CD14-positive monocyte (primary cell): ENCODE data around the gene MAGEF1. TPM values are rescaled to one million over a fixed set of nuclear protein-coding genes. Genes with fewer than 3 reads are reported as not detected.

ENCODE experiments used
- DNase-seq, 3 donors: peaks; one replicate each; pipeline ENCODE4 v3.0.0-alpha.2; 2011 to 2022
- H2AFZ ChIP-seq: 2 replicates; pipeline ENCODE4 v1.6.0; 2012; ENCODE audit warnings: mild to moderate bottlenecking, low read depth, low read length, inconsistent platforms; ENCODE audit not compliant: insufficient read depth, poor library complexity, severe bottlenecking
- H3K27ac ChIP-seq, 2 donors: 1 replicate in 1 of 2; 2 replicates in 1 of 2; pipeline ENCODE4 v1.5.1; 2012 to 2013; ENCODE audit warnings: low read length in 2 of 2, control low read depth in 1 of 2, inconsistent platforms in 1 of 2, low read depth in 1 of 2, mild to moderate bottlenecking in 1 of 2
- H3K27me3 ChIP-seq, 2 donors: one replicate each; pipeline versions ENCODE4 v1.6.0 to v1.6.1; 2011 to 2013; ENCODE audit warnings: low read length in 2 of 2; ENCODE audit not compliant: control insufficient read depth in 2 of 2, insufficient read depth in 2 of 2
- H3K36me3 ChIP-seq, 2 donors: replicated peaks in 1 of 2; 1 replicate in 1 of 2; 2 replicates in 1 of 2; pipeline versions ENCODE4 v1.5.1 to v1.6.1; 2012 to 2013; ENCODE audit warnings: low read length in 2 of 2, control low read depth in 1 of 2, inconsistent platforms in 1 of 2, mild to moderate bottlenecking in 1 of 2; ENCODE audit not compliant: insufficient read depth in 2 of 2, control insufficient read depth in 1 of 2
- H3K4me1 ChIP-seq, 2 donors: 1 replicate in 1 of 2; 2 replicates in 1 of 2; pipeline versions ENCODE4 v1.5.1 to v1.6.1; 2012 to 2013; ENCODE audit warnings: low read length in 2 of 2, control low read depth in 1 of 2, inconsistent platforms in 1 of 2, mild to moderate bottlenecking in 1 of 2, moderate library complexity in 1 of 2; ENCODE audit not compliant: insufficient read depth in 2 of 2, control insufficient read depth in 1 of 2
- H3K4me2 ChIP-seq: replicated peaks from 2 replicates; pipeline ENCODE3; 2012; ENCODE audit warnings: low read length, moderate library complexity, mild to moderate bottlenecking; ENCODE audit not compliant: poor library complexity, severe bottlenecking; ENCODE audit errors: extremely low read depth
- H3K4me3 ChIP-seq, 3 experiments: fragments of 200-600 bp in 1 of 3; sonication (generic) in 1 of 3; replicated peaks in 1 of 3; 1 replicate in 2 of 3; 2 replicates in 1 of 3; pipeline ENCODE4 v1.5.1; 2011 to 2013; ENCODE audit warnings: low read length in 3 of 3, mild to moderate bottlenecking in 3 of 3, control low read depth in 2 of 3, low read depth in 2 of 3, inconsistent platforms in 1 of 3, moderate library complexity in 1 of 3
- H3K79me2 ChIP-seq: 2 replicates; pipeline ENCODE4 v1.6.0; 2012; ENCODE audit warnings: mild to moderate bottlenecking, control low read depth, inconsistent platforms, low read length, moderate library complexity; ENCODE audit not compliant: insufficient read depth
- H3K9ac ChIP-seq: 2 replicates; pipeline ENCODE4 v1.6.0; 2017; ENCODE audit warnings: low read length, mild to moderate bottlenecking; ENCODE audit not compliant: insufficient read depth, poor library complexity, severe bottlenecking
- H3K9me3 ChIP-seq, 2 donors: replicated peaks in 1 of 2; 1 replicate in 1 of 2; 2 replicates in 1 of 2; pipeline versions ENCODE4 v1.5.1 to v1.6.1; 2012 to 2013; ENCODE audit warnings: low read length in 2 of 2, control low read depth in 1 of 2; ENCODE audit not compliant: control insufficient read depth in 1 of 2, insufficient read depth in 1 of 2
- H4K20me1 ChIP-seq: 2 replicates; pipeline ENCODE4 v1.6.0; 2012; ENCODE audit warnings: mild to moderate bottlenecking, low read length, control low read depth, moderate library complexity; ENCODE audit not compliant: insufficient read depth
- H3K27ac Mint-ChIP-seq, 7 donors: one replicate each; pipeline ENCODE4 v1.8.0; 2020; ENCODE audit warnings: mild to moderate bottlenecking in 7 of 7, mixed read lengths in 7 of 7, moderate library complexity in 6 of 7, inconsistent platforms in 2 of 7
- H3K27me3 Mint-ChIP-seq, 3 donors: one replicate each; pipeline ENCODE4 v1.8.0; 2021 to 2022; ENCODE audit warnings: low read depth in 3 of 3, mild to moderate bottlenecking in 3 of 3, mixed read lengths in 3 of 3, moderate library complexity in 3 of 3, inconsistent platforms in 1 of 3
- H3K36me3 Mint-ChIP-seq, 2 donors: one replicate each; pipeline ENCODE4 v1.8.0; 2020; ENCODE audit warnings: mixed read lengths in 2 of 2, inconsistent platforms in 1 of 2, mild to moderate bottlenecking in 1 of 2
- H3K4me1 Mint-ChIP-seq: one replicate; pipeline ENCODE4 v1.8.0; 2020; ENCODE audit warnings: mild to moderate bottlenecking, mixed read lengths
- H3K4me3 Mint-ChIP-seq, 2 donors: one replicate each; pipeline ENCODE4 v1.8.0; 2020; ENCODE audit warnings: mild to moderate bottlenecking in 2 of 2, mixed read lengths in 2 of 2, moderate library complexity in 1 of 2
- H3K9me3 Mint-ChIP-seq, 7 donors: one replicate each; pipeline ENCODE4 v1.8.0; 2020 to 2022; ENCODE audit warnings: mixed read lengths in 7 of 7, mild to moderate bottlenecking in 6 of 7, moderate library complexity in 6 of 7, inconsistent platforms in 2 of 7
- WGBS: methylation state at CpG from one replicate; pipeline ENCODE4 v1.1.5; 2013; ENCODE audit warnings: missing lambda C conversion rate; ENCODE audit not compliant: insufficient coverage; 5-methylcytosine and 5-hydroxymethylcytosine counted together
- intact Hi-C, 2 donors: fragments of 100-400 bp; cut with micrococcal nuclease; formaldehyde crosslinking; loops; one replicate each; pipeline versions ENCODE4 v1.15.0 to v1.15.1; 2023
- polyA plus RNA-seq, 3 donors: library from polyadenylated mRNA; depleted of rRNA in 1 of 3; unstranded in 2 of 3; stranded (reverse) in 1 of 3; fragments of 300-500 nt in 2 of 3; fragments of >200 nt in 1 of 3; fragmentation: Illumina TruSeq in 2 of 3; gene quantifications; 1 replicate in 2 of 3; 2 replicates in 1 of 3; pipeline ENCODE4 v1.2.3, GENCODE V29; 2012 to 2021
- TF ChIP-seq, protein P1 (sequence below): fragments of 200-600 bp; IDR thresholded peaks from one replicate; pipeline ENCODE4 v1.8.0; 2022; ENCODE audit warnings: antibody characterized with exemption, mild to moderate bottlenecking

The MAGEF1 gene
- polyA plus RNA-seq, 3 donors = 1.7 to 14.8 (median 12.2) TPM

DNA sequence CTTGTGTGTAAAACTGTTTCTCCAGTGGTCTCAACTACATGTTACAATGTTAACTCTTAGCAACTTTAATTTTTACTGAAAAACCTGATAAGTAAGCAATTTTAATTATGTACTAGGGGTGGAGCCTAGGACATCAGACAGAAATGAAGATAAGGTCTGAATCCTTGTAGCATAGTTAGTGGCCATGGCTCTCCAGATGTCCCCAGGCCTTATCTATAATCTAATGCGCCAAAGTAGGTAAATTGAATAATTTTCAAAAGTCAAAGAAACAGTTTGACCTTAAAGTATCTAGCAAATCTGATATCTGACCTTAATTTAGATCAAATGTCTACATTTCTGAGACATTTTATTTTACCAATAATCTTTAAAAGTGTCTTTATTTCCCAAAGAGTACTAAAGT, 8.2 kb downstream of the MAGEF1 start:
- Histone ChIP-seq H3K4me3 (no peak overlapping the region), H3K9ac (no peak overlapping the region), H3K36me3 (no peaks in the 10 kb centered on the region), H3K4me1 (no peaks in the 10 kb centered on the region), H3K27ac (no peak overlapping the region), H3K27me3 (no peaks in the 10 kb centered on the region), H3K4me2 (no peak overlapping the region), H3K9me3 (peaks cover 0 to 5% of the 10 kb centered on the region in 2 donors), H3K79me2 (no peaks in the 10 kb centered on the region), H2AFZ (no peak overlapping the region), H4K20me1 (no peaks in the 10 kb centered on the region)
- H3K27ac Mint-ChIP-seq = no peak overlapping the region
- no peaks in the 10 kb centered on the region for H3K4me1 Mint-ChIP-seq
- H3K9me3 Mint-ChIP-seq = peaks cover 0 to 6% (median 2%) of the 10 kb centered on the region in 7 donors
- no peak for DNase-seq
- TF ChIP-seq, protein P1, sequence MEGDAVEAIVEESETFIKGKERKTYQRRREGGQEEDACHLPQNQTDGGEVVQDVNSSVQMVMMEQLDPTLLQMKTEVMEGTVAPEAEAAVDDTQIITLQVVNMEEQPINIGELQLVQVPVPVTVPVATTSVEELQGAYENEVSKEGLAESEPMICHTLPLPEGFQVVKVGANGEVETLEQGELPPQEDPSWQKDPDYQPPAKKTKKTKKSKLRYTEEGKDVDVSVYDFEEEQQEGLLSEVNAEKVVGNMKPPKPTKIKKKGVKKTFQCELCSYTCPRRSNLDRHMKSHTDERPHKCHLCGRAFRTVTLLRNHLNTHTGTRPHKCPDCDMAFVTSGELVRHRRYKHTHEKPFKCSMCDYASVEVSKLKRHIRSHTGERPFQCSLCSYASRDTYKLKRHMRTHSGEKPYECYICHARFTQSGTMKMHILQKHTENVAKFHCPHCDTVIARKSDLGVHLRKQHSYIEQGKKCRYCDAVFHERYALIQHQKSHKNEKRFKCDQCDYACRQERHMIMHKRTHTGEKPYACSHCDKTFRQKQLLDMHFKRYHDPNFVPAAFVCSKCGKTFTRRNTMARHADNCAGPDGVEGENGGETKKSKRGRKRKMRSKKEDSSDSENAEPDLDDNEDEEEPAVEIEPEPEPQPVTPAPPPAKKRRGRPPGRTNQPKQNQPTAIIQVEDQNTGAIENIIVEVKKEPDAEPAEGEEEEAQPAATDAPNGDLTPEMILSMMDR = no peak
- H3K36me3 Mint-ChIP-seq = peaks cover 7 to 9% of the 10 kb centered on the region in 2 donors
- H3K4me3 Mint-ChIP-seq = no peak overlapping the region
- intact Hi-C loops = no loop called here
- peaks cover 0 to 2% (median 0%) of the 10 kb centered on the region in 3 donors for H3K27me3 Mint-ChIP-seq
- no CpG with 5 or more reads among the region's 1 CpG for WGBS

DNA sequence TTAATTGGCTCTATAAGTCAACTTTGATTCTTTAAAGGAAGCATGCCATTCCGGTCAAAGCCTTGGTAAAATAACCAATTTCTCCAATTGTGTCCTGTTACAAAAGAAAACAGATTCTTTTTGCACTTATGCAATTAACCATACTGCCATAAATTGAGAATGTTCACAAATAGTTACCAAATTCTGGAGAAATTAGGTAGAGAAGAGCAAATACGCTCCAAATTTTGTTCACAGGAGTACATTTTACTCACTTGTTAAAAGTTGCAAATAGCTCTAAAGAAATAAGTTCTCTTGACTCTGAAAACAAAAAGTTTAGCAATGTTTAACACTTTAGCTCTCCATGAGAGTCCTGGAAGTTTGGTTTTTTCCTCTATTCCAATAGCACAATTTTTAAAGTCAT, 11.1 kb downstream of the MAGEF1 start:
- TF ChIP-seq, protein P1 = no peak
- Histone ChIP-seq H3K79me2 (no peaks in the 10 kb centered on the region), H3K36me3 (no peaks in the 10 kb centered on the region), H3K4me2 (no peak overlapping the region), H4K20me1 (no peaks in the 10 kb centered on the region), H3K27ac (no peak overlapping the region), H3K4me1 (peaks cover 14 to 15% of the 10 kb centered on the region in 2 donors), H2AFZ (no peak overlapping the region), H3K27me3 (no peaks in the 10 kb centered on the region), H3K9ac (no peak overlapping the region), H3K4me3 (no peak overlapping the region), H3K9me3 (no peaks in the 10 kb centered on the region)
- H3K9me3 Mint-ChIP-seq = peaks cover 0 to 2% (median 0%) of the 10 kb centered on the region in 7 donors
- WGBS = no CpG with 5 or more reads among the region's 2 CpGs
- DNase-seq = no peak
- H3K4me3 Mint-ChIP-seq = no peak overlapping the region
- H3K36me3 Mint-ChIP-seq = peaks cover 0 to 3% of the 10 kb centered on the region in 2 donors
- H3K27me3 Mint-ChIP-seq = peaks cover 0 to 4% (median 2%) of the 10 kb centered on the region in 3 donors
- peaks cover 15% of the 10 kb centered on the region for H3K4me1 Mint-ChIP-seq
- intact Hi-C loops = no loop called here
- no peak overlapping the region for H3K27ac Mint-ChIP-seq
